ENCODE measurements around the gene DAGLA. TPM values are rescaled to one million over a fixed set of nuclear protein-coding genes. Genes with fewer than 3 reads are reported as not detected.
"Not testable (repeated sequence)": the region's sequence is repeated elsewhere in the genome, so short reads cannot be mapped to it uniquely, and the experiment has no call there.

Gene DAGLA
- total RNA-seq, 1 donor from 2014 or later, result 10.1 TPM

GRCh38 chr11:61666684-61667297 is 13.4 kb upstream of the DAGLA start:
- no peak for DNase-seq (ENCODE audit: extremely low read depth, low read depth, low spot score)

- DNase-seq (ENCODE audit: extremely low read depth, low read depth, low spot score), result no peak
Measured at GRCh38 chr11:61667684-61668305, 12.4 kb upstream of the DAGLA start.

GRCh38 chr11:61669417-61669816 is 10.8 kb upstream of the DAGLA start:
- DNase-seq (ENCODE audit: extremely low read depth, low read depth, low spot score), result no peak

GRCh38 chr11:61670626-61671025 is 9.6 kb upstream of the DAGLA start:
- no peak for DNase-seq (ENCODE audit: extremely low read depth, low read depth, low spot score)

- DNase-seq (ENCODE audit: extremely low read depth, low read depth, low spot score), result no peak
Measured at GRCh38 chr11:61671527-61671926, 8.7 kb upstream of the DAGLA start.

- not testable (repeated sequence) for DNase-seq (ENCODE audit: extremely low read depth, low read depth, low spot score)
Measured at GRCh38 chr11:61673946-61674467, 6.2 kb upstream of the DAGLA start.

GRCh38 chr11:61675826-61676225 is 4.4 kb upstream of the DAGLA start:
- DNase-seq (ENCODE audit: extremely low read depth, low read depth, low spot score), result no peak

GRCh38 chr11:61679296-61679695 is 895 bp upstream of the DAGLA start:
- no peak for DNase-seq (ENCODE audit: extremely low read depth, low read depth, low spot score)

GRCh38 chr11:61680622-61681221 is 531 bp downstream of the DAGLA start:
- no peak for DNase-seq (ENCODE audit: extremely low read depth, low read depth, low spot score)

GRCh38 chr11:61682093-61682732 is 2.0 kb downstream of the DAGLA start:
- DNase-seq (ENCODE audit: extremely low read depth, low read depth, low spot score), result peak; percentile 57

GRCh38 chr11:61682906-61683675 is 2.9 kb downstream of the DAGLA start:
- DNase-seq (ENCODE audit: extremely low read depth, low read depth, low spot score), result no peak

- no peak for DNase-seq (ENCODE audit: extremely low read depth, low read depth, low spot score)
Measured at GRCh38 chr11:61683961-61684869, 4.0 kb downstream of the DAGLA start.

- DNase-seq (ENCODE audit: extremely low read depth, low read depth, low spot score), result no peak
Measured at GRCh38 chr11:61684870-61685616, 4.9 kb downstream of the DAGLA start.

- DNase-seq (ENCODE audit: extremely low read depth, low read depth, low spot score), result no peak
Measured at GRCh38 chr11:61685617-61685967, 5.4 kb downstream of the DAGLA start.

- DNase-seq (ENCODE audit: extremely low read depth, low read depth, low spot score), result no peak
Measured at GRCh38 chr11:61686066-61686465, 5.9 kb downstream of the DAGLA start.

- no peak for DNase-seq (ENCODE audit: extremely low read depth, low read depth, low spot score)
Measured at GRCh38 chr11:61686469-61686868, 6.3 kb downstream of the DAGLA start.

GRCh38 chr11:61687420-61687819 is 7.2 kb downstream of the DAGLA start:
- no peak for DNase-seq (ENCODE audit: extremely low read depth, low read depth, low spot score)

- no peak for DNase-seq (ENCODE audit: extremely low read depth, low read depth, low spot score)
Measured at GRCh38 chr11:61688365-61689163, 8.4 kb downstream of the DAGLA start.

- no peak for DNase-seq (ENCODE audit: extremely low read depth, low read depth, low spot score)
Measured at GRCh38 chr11:61689164-61689496, 8.9 kb downstream of the DAGLA start.

All from glomerular endothelial cell (primary cell).